GM21723 (cell line): ENCODE data around the gene PERM1.

Experiments used
- ATAC-seq: cut with Tn5 transposase; IDR thresholded peaks from one replicate; pipeline ENCODE4 v1.9.1; 2021; ENCODE audit warnings: mild to moderate bottlenecking, moderate library complexity; ENCODE audit not compliant: unreplicated experiment

Gene PERM1

GRCh38 chr1:936348-937264 is 45.3 kb downstream of the PERM1 start:
- ATAC-seq: no peak

- no peak for ATAC-seq
These were observed 46.1 kb downstream of the PERM1 start for GRCh38 chr1:935751-936231.

- ATAC-seq: no peak
These were observed 46.7 kb downstream of the PERM1 start for GRCh38 chr1:934991-935750.

GRCh38 chr1:933603-933940 is 48.3 kb downstream of the PERM1 start:
- no peak for ATAC-seq

GRCh38 chr1:932776-933602 is 48.9 kb downstream of the PERM1 start:
- no peak for ATAC-seq

GRCh38 chr1:932173-932510 is 49.8 kb downstream of the PERM1 start:
- no peak for ATAC-seq

GRCh38 chr1:931380-932172 is 50.3 kb downstream of the PERM1 start:
- no peak for ATAC-seq

- ATAC-seq: no peak
These were observed 51.2 kb downstream of the PERM1 start for GRCh38 chr1:930633-931138.

- no peak for ATAC-seq
These were observed 51.9 kb downstream of the PERM1 start for GRCh38 chr1:929712-930632.

GRCh38 chr1:928825-929661 is 52.9 kb downstream of the PERM1 start:
- ATAC-seq: no peak

- no peak for ATAC-seq
These were observed 54.1 kb downstream of the PERM1 start for GRCh38 chr1:927748-928147.

- no peak for ATAC-seq
These were observed 54.7 kb downstream of the PERM1 start for GRCh38 chr1:927234-927633.

GRCh38 chr1:925561-926421 is 56.1 kb downstream of the PERM1 start:
- ATAC-seq: no peak
